Left ventricle myocardium inferior (tissue), 1 donor: ENCODE measurements around the gene PPME1. TPM values are rescaled to one million over a fixed set of nuclear protein-coding genes. Genes with fewer than 3 reads are reported as not detected.

Experiments used
- DNase-seq: peaks from one replicate; pipeline ENCODE4 v3.0.0-alpha.2; 2020
- H3K27ac ChIP-seq: fragments of 200-600 bp; replicated peaks from 2 replicates; pipeline ENCODE4 v1.8.0; 2021
- H3K27me3 ChIP-seq: fragments of 200-600 bp; 2 replicates; pipeline ENCODE4 v1.8.0; 2021; ENCODE audit warnings: low read depth
- H3K36me3 ChIP-seq: fragments of 200-600 bp; 2 replicates; pipeline ENCODE4 v1.8.0; 2021
- H3K4me1 ChIP-seq: fragments of 200-600 bp; 2 replicates; pipeline ENCODE4 v1.8.0; 2021
- H3K4me3 ChIP-seq: fragments of 200-600 bp; 2 replicates; pipeline ENCODE4 v1.8.0; 2021; ENCODE audit warnings: mild to moderate bottlenecking, moderate library complexity
- H3K9me3 ChIP-seq: fragments of 200-600 bp; replicated peaks from 2 replicates; pipeline ENCODE4 v1.8.0; 2021
- CTCF ChIP-seq: fragments of 200-600 bp; IDR thresholded peaks from 2 replicates; pipeline ENCODE4 v1.8.0; 2021; ENCODE audit warnings: antibody characterized with exemption, mild to moderate bottlenecking, borderline replicate concordance
- intact Hi-C: fragments of 100-400 bp; cut with micrococcal nuclease; formaldehyde crosslinking; loops from one replicate; pipeline ENCODE4 v1.11.0; 2022
- total RNA-seq: library from RNA; stranded (reverse); fragmentation: NEBNext Ultra II Directional; extraction: Animal tissue kit (Norgen Biotek cat#: 25700); gene quantifications from one replicate; pipeline ENCODE4 v1.2.1, GENCODE V29; 2021
- donor health status: DM: no; HTN: yes; CAD: no; lungs with severe emphysema.

Gene PPME1
- total RNA-seq, 1 donor from 2014 or later: 29.7 TPM

- no peak overlapping the region for H3K4me3 ChIP-seq
- H3K27ac ChIP-seq: no peak overlapping the region
- intact Hi-C loops: no loop called here
- no peak for DNase-seq
- no peaks in the 10 kb centered on the region for H3K36me3 ChIP-seq
- H3K9me3 ChIP-seq: no peaks in the 10 kb centered on the region
- no peaks in the 10 kb centered on the region for H3K4me1 ChIP-seq
- TF ChIP-seq CTCF: no peak
- H3K27me3 ChIP-seq: no peaks in the 10 kb centered on the region
These were observed 97.4 kb downstream of the PPME1 start for GRCh38 chr11:74268456-74268855.

GRCh38 chr11:74269161-74269811 lies 98.2 kb downstream of the PPME1 start:
- Histone ChIP-seq H3K4me3 (no peak overlapping the region), H3K36me3 (no peaks in the 10 kb centered on the region), H3K4me1 (no peaks in the 10 kb centered on the region), H3K9me3 (no peaks in the 10 kb centered on the region), H3K27me3 (no peaks in the 10 kb centered on the region), H3K27ac (no peak overlapping the region)
- intact Hi-C loops: no loop called here
- DNase-seq: no peak
- TF ChIP-seq CTCF: no peak

- TF ChIP-seq CTCF: no peak
- H3K9me3 ChIP-seq: no peaks in the 10 kb centered on the region
- H3K36me3 ChIP-seq: no peaks in the 10 kb centered on the region
- H3K4me3 ChIP-seq: no peak overlapping the region
- H3K4me1 ChIP-seq: no peaks in the 10 kb centered on the region
- H3K27ac ChIP-seq: no peak overlapping the region
- intact Hi-C loops: no loop called here
- no peaks in the 10 kb centered on the region for H3K27me3 ChIP-seq
- no peak for DNase-seq
These were observed 101.2 kb downstream of the PPME1 start for GRCh38 chr11:74272276-74272675.

- Histone ChIP-seq H3K4me1 (no peaks in the 10 kb centered on the region), H3K27me3 (no peaks in the 10 kb centered on the region), H3K4me3 (no peak overlapping the region), H3K9me3 (no peaks in the 10 kb centered on the region), H3K27ac (no peak overlapping the region), H3K36me3 (no peaks in the 10 kb centered on the region)
- intact Hi-C loops: no loop called here
- DNase-seq: no peak
- no peak for TF ChIP-seq CTCF
These were observed 105.5 kb downstream of the PPME1 start for GRCh38 chr11:74276581-74276980.

- Histone ChIP-seq H3K27me3 (no peaks in the 10 kb centered on the region), H3K36me3 (no peaks in the 10 kb centered on the region), H3K27ac (no peak overlapping the region), H3K4me1 (no peaks in the 10 kb centered on the region), H3K9me3 (no peaks in the 10 kb centered on the region), H3K4me3 (no peak overlapping the region)
- TF ChIP-seq CTCF: no peak
- intact Hi-C loops: no loop called here
- DNase-seq: no peak
These were observed 107.0 kb downstream of the PPME1 start for GRCh38 chr11:74278103-74278502.

- Histone ChIP-seq H3K9me3 (no peaks in the 10 kb centered on the region), H3K27me3 (no peaks in the 10 kb centered on the region), H3K4me3 (no peak overlapping the region), H3K4me1 (no peaks in the 10 kb centered on the region), H3K36me3 (no peaks in the 10 kb centered on the region), H3K27ac (no peak overlapping the region)
- intact Hi-C loops: no loop called here
- peak; percentile 51 for DNase-seq
- no peak for TF ChIP-seq CTCF
These were observed 107.7 kb downstream of the PPME1 start for GRCh38 chr11:74278721-74279161.
